GM21447 (cell line): ENCODE data around the gene CFAP99.
"Not testable (repeated sequence)": the region's sequence is repeated elsewhere in the genome, so short reads cannot be mapped to it uniquely, and the experiment has no call there.

Source experiments
- ATAC-seq: cut with Tn5 transposase; IDR thresholded peaks from one replicate; pipeline ENCODE4 v1.9.1; 2021; ENCODE audit not compliant: unreplicated experiment

CFAP99 gene

GRCh38 chr4:2427383-2428334 is 8.9 kb downstream of the CFAP99 start:
- no peak for ATAC-seq

GRCh38 chr4:2428496-2429213 is 9.9 kb downstream of the CFAP99 start:
- no peak for ATAC-seq

GRCh38 chr4:2429945-2430757 is 11.4 kb downstream of the CFAP99 start:
- not testable (repeated sequence) for ATAC-seq

GRCh38 chr4:2432004-2432403 is 13.2 kb downstream of the CFAP99 start:
- no peak for ATAC-seq

GRCh38 chr4:2432991-2433530 is 14.3 kb downstream of the CFAP99 start:
- ATAC-seq, result no peak

GRCh38 chr4:2433609-2434350 is 15.0 kb downstream of the CFAP99 start:
- ATAC-seq, result no peak

- no peak for ATAC-seq
These were observed 15.7 kb downstream of the CFAP99 start for GRCh38 chr4:2434420-2434819.

GRCh38 chr4:2436301-2436700 is 17.5 kb downstream of the CFAP99 start:
- no peak for ATAC-seq

- ATAC-seq, result no peak
These were observed 18.2 kb downstream of the CFAP99 start for GRCh38 chr4:2436761-2437474.

GRCh38 chr4:2437475-2438215 is 18.9 kb downstream of the CFAP99 start:
- ATAC-seq, result no peak

GRCh38 chr4:2438822-2439718 is 20.3 kb downstream of the CFAP99 start:
- ATAC-seq, result no peak

- ATAC-seq, result peak; percentile 88
These were observed 22.8 kb downstream of the CFAP99 start for GRCh38 chr4:2441393-2442174.

- no peak for ATAC-seq
These were observed 23.6 kb downstream of the CFAP99 start for GRCh38 chr4:2442175-2442993.

- ATAC-seq, result no peak
These were observed 24.4 kb downstream of the CFAP99 start for GRCh38 chr4:2443061-2443730.

- ATAC-seq, result no peak
These were observed 25.4 kb downstream of the CFAP99 start for GRCh38 chr4:2443956-2444740.
